Epithelial cell of proximal tubule (primary cell): ENCODE measurements around the gene IQCF6. TPM values are rescaled to one million over a fixed set of nuclear protein-coding genes. Genes with fewer than 3 reads are reported as not detected.

Experiments used
- DNase-seq: peaks from one replicate; pipeline ENCODE4 v3.0.0-alpha.2; 2011; ENCODE audit warnings: low read depth
- H3K4me3 ChIP-seq: 2 replicates; pipeline ENCODE4 v1.5.1; 2011; ENCODE audit warnings: low read depth, mild to moderate bottlenecking, low read length
- total RNA-seq: library from RNA; depleted of rRNA; stranded (reverse); fragments of >200 nt; gene quantifications from 2 replicates; pipeline ENCODE4 v1.2.3, GENCODE V29; 2015
- TF ChIP-seq, protein P1 (sequence below): conservative IDR thresholded peaks from 2 replicates; pipeline ENCODE4 v1.5.1; 2012; ENCODE audit warnings: low read depth, mild to moderate bottlenecking, low read length

IQCF6 gene
- not detected in 2 replicates for total RNA-seq

DNA sequence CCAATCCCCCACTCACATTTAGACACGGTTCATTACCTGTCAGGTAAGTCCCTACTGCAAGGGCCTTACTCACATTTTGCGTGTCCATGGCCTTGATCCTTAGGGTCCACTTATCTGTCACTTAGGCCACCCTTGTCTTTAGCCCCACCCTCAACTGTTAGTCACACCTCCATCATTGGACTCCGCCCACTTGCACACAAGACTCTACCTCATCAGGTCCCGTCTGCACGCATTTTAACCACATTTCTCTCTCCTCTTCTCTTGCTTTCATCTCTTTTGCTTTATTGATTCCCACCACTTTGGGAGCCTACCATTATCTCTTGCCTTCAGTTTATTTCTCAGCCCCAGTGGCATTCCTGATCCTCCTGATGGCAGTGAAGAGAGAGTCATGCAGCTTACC lies at the start of gene IQCF6:
Gene IQCF6 (minus strand): TSS at position 101 of the 400 bp plus-strand sequence. CDS start 13 bp downstream, at position 88.
- TF ChIP-seq, protein P1, sequence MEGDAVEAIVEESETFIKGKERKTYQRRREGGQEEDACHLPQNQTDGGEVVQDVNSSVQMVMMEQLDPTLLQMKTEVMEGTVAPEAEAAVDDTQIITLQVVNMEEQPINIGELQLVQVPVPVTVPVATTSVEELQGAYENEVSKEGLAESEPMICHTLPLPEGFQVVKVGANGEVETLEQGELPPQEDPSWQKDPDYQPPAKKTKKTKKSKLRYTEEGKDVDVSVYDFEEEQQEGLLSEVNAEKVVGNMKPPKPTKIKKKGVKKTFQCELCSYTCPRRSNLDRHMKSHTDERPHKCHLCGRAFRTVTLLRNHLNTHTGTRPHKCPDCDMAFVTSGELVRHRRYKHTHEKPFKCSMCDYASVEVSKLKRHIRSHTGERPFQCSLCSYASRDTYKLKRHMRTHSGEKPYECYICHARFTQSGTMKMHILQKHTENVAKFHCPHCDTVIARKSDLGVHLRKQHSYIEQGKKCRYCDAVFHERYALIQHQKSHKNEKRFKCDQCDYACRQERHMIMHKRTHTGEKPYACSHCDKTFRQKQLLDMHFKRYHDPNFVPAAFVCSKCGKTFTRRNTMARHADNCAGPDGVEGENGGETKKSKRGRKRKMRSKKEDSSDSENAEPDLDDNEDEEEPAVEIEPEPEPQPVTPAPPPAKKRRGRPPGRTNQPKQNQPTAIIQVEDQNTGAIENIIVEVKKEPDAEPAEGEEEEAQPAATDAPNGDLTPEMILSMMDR, result no peak
- H3K4me3 ChIP-seq, result no peak within 1 kb of the TSS
- DNase-seq, result no peak

GRCh38 chr3:51828297-51828696 lies 49.3 kb upstream of the IQCF6 start:
- TF ChIP-seq, protein P1, result no peak
- no peak overlapping the region for H3K4me3 ChIP-seq
- no peak for DNase-seq

DNA sequence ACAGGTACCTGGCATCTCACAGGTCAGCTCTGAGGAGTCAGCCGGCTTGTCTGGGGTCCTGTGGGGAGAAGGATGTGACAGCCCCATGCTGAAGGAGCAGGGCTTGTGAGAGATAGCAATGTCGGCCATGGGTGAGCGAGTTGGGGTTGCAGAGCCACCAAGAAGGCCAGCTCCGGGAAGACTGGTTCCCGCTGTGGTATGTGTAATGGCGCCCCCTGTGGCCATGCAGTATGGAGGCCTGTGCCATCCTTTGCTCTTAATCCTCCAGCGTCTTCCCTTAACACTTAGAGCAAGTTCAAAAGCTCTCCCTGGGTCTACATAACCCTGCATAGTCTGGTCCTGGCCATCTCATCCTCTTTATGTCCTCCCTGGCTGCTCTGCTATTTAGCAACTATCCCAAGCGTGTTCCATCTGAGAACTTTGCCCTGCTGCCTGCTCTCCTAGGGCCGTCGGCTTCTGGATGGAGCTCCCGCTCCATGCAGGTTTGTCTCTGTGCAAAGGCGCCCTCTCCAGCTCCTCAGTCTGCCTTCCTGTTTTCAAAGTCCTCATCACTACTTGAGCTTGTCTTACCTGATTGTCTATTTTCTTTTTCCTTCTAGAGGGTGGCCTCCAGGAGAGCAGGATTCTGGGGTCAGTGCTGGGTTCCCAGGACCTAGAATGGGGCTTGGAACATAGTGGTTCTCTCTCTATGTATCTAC lies 40.8 kb upstream of the IQCF6 start:
- no peak for DNase-seq
- no peak overlapping the region for H3K4me3 ChIP-seq
- TF ChIP-seq, protein P1, result peak; percentile 48

GRCh38 chr3:51819151-51819550 lies 40.1 kb upstream of the IQCF6 start:
- TF ChIP-seq, protein P1, result no peak

DNA sequence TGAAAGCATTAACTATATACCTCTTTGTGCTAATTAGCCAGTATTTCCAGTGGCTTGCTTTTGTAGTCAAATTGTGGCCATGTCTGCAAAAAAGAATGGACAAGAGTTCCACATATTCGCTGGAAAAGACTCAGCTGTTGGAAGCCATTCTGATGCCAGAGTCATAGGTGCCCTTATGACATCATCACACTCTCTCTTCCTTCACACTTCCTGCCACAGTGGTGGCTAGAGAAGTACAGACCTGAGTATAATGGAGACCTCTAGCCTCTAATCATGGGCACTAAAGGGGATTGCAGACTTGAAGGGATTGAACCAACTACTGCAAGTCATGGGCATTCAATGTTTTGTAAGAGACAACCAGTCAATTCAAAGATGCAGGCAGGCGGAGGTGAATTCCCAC lies 38.3 kb upstream of the IQCF6 start:
- no peak overlapping the region for H3K4me3 ChIP-seq
- DNase-seq, result no peak
- TF ChIP-seq, protein P1, result no peak

More at GRCh38 chr3:51819151-51819550, 40.1 kb upstream of the IQCF6 start:
- DNase-seq, result no peak
- no peak overlapping the region for H3K4me3 ChIP-seq

- DNase-seq, result no peak
- no peak overlapping the region for H3K4me3 ChIP-seq
- TF ChIP-seq, protein P1, result no peak
Observed at GRCh38 chr3:51816723-51817122, 37.7 kb upstream of the IQCF6 start.

- no peak overlapping the region for H3K4me3 ChIP-seq
- TF ChIP-seq, protein P1, result no peak
- DNase-seq, result no peak
Observed at GRCh38 chr3:51815614-51816013, 36.6 kb upstream of the IQCF6 start.
